Activated CD8-positive, alpha-beta T cell treated with anti-CD3 and anti-CD28 coated beads, Interleukin-2, amount 10 ng/mL, durations not matched to agents 7 days and 5 days (primary cell): ENCODE measurements around the gene EFNB3. TPM values are rescaled to one million over a fixed set of nuclear protein-coding genes. Genes with fewer than 3 reads are reported as not detected.

Source experiments
- ATAC-seq: fragments of 150-1000 bp; cut with Tn5 transposase; one replicate; pipeline ENCODE4 v1.10.0; 2021; ENCODE audit warnings: moderate library complexity
- CTCF ChIA-PET: fragments of 350-600 bp; sonication (Branson Sonifier 250); formaldehyde crosslinking; loops from one replicate; lab custom pipeline; 2021; ENCODE audit warnings: antibody characterized with exemption; lab: Charles Lee
- POLR2A ChIA-PET: fragments of 350-600 bp; sonication (Branson Sonifier 250); formaldehyde crosslinking; loops from one replicate; lab custom pipeline; 2021; ENCODE audit warnings: antibody characterized with exemption; lab: Charles Lee
- DNase-seq: peaks from one replicate; pipeline ENCODE4 v3.0.0-alpha.2; 2020
- H3K27ac Mint-ChIP-seq: one replicate; pipeline ENCODE4 v1.8.0; 2021; ENCODE audit warnings: mild to moderate bottlenecking, mixed read lengths
- H3K27me3 Mint-ChIP-seq: one replicate; pipeline ENCODE4 v1.8.0; 2021; ENCODE audit warnings: low read depth, mixed read lengths
- H3K36me3 Mint-ChIP-seq: one replicate; pipeline ENCODE4 v1.8.0; 2021; ENCODE audit warnings: low read depth, mixed read lengths
- H3K4me1 Mint-ChIP-seq: one replicate; pipeline ENCODE4 v1.8.0; 2021; ENCODE audit warnings: low read depth, mixed read lengths
- H3K4me3 Mint-ChIP-seq: one replicate; pipeline ENCODE4 v1.8.0; 2021; ENCODE audit warnings: mild to moderate bottlenecking, mixed read lengths
- H3K9me3 Mint-ChIP-seq: one replicate; pipeline ENCODE4 v1.8.0; 2022; ENCODE audit warnings: mixed read lengths; ENCODE audit not compliant: insufficient read depth
- total RNA-seq, 2 experiments: library from RNA; stranded (reverse); gene quantifications; one replicate each; pipeline ENCODE4 v1.2.3, GENCODE V29; 2021

EFNB3 gene
- total RNA-seq, 2 experiments from 2014 or later: not detected

- CTCF ChIA-PET: interaction anchor here (2.1 kb wide), 1 partner anchor 26 kb away, joined by 6 read pairs; the partner anchor contains the start of gene TP53
- Mint-ChIP-seq H3K4me3 (no peak overlapping the region), H3K36me3 (no peaks in the 10 kb centered on the region), H3K27ac (no peak overlapping the region), H3K9me3 (no peaks in the 10 kb centered on the region), H3K4me1 (peaks cover 39% of the 10 kb centered on the region), H3K27me3 (peaks cover 48% of the 10 kb centered on the region)
- POLR2A ChIA-PET: no interaction called here
- peak; percentile 49 for ATAC-seq
- DNase-seq: no peak
These were observed 7.2 kb downstream of the EFNB3 start for GRCh38 chr17:7712111-7712771.

- no peak overlapping the region for H3K4me3 Mint-ChIP-seq
- DNase-seq (no peak), ATAC-seq (no peak)
- no peak overlapping the region for H3K27ac Mint-ChIP-seq
- ChIA-PET POLR2A (interaction anchor here (1.1 kb wide), 1 partner anchor 26 kb away, joined by 3 read pairs; the partner anchor contains the start of gene TP53), CTCF (interaction anchor here (0.8 to 2.1 kb wide), 5 partner anchors 27 to 124 kb away, joined by 3 to 6 read pairs (median 3); partner anchors contain the start of gene TP53)
- H3K27me3 Mint-ChIP-seq: peaks cover 50% of the 10 kb centered on the region
- peaks cover 53% of the 10 kb centered on the region for H3K4me1 Mint-ChIP-seq
- H3K9me3 Mint-ChIP-seq: no peaks in the 10 kb centered on the region
- H3K36me3 Mint-ChIP-seq: no peaks in the 10 kb centered on the region
These were observed 8.8 kb downstream of the EFNB3 start for GRCh38 chr17:7713782-7714181.

GRCh38 chr17:7714721-7715594 lies 10.0 kb downstream of the EFNB3 start:
- CTCF ChIA-PET: interaction anchor here (1.0 to 1.1 kb wide), 2 partner anchors 29 to 125 kb away, joined by 3 to 4 read pairs; no protein-coding TSS in a partner anchor
- Mint-ChIP-seq H3K4me1 (peaks cover 53% of the 10 kb centered on the region), H3K9me3 (no peaks in the 10 kb centered on the region), H3K4me3 (no peak overlapping the region), H3K36me3 (no peaks in the 10 kb centered on the region), H3K27ac (no peak overlapping the region), H3K27me3 (peaks cover 53% of the 10 kb centered on the region)
- POLR2A ChIA-PET: no interaction called here
- ATAC-seq (no peak), DNase-seq (no peak)

GRCh38 chr17:7715936-7716886 lies 11.2 kb downstream of the EFNB3 start:
- H3K4me3 Mint-ChIP-seq: peak overlapping the region; percentile 82
- no peaks in the 10 kb centered on the region for H3K36me3 Mint-ChIP-seq
- DNase-seq: no peak
- no peak overlapping the region for H3K27ac Mint-ChIP-seq
- POLR2A ChIA-PET: interaction anchor here (1.3 to 1.5 kb wide), 2 partner anchors 13 to 29 kb away, joined by 3 to 8 read pairs; partner anchors contain the start of gene TP53
- no peak for ATAC-seq
- H3K9me3 Mint-ChIP-seq: no peaks in the 10 kb centered on the region
- H3K27me3 Mint-ChIP-seq: peaks cover 61% of the 10 kb centered on the region
- H3K4me1 Mint-ChIP-seq: peaks cover 47% of the 10 kb centered on the region
- CTCF ChIA-PET: interaction anchor here (1.0 to 4.3 kb wide), 4 partner anchors 10 to 118 kb away, joined by 3 to 25 read pairs (median 3); partner anchors contain the start of genes KDM6B, TP53 and WRAP53

GRCh38 chr17:7716901-7717755 lies 12.1 kb downstream of the EFNB3 start, which contains the start of gene DNAH2:
Gene DNAH2 (plus strand): TSS chr17:7717744. CDS start chr17:7719735, 1,991 bp downstream.
- Mint-ChIP-seq H3K9me3 (no peaks in the 10 kb centered on the region), H3K4me1 (peaks cover 44% of the 10 kb centered on the region), H3K27me3 (peaks cover 61% of the 10 kb centered on the region), H3K27ac (peak within 1 kb of the TSS; percentile 62), H3K36me3 (no peaks in the 10 kb centered on the region), H3K4me3 (peak within 1 kb of the TSS; percentile 82)
- ATAC-seq (peak; percentile 83), DNase-seq (peak; percentile 76)
- POLR2A ChIA-PET: interaction anchor here (1.2 to 1.5 kb wide), 3 partner anchors 14 to 140 kb away, joined by 3 to 8 read pairs (median 3); partner anchors contain the start of genes NAA38 and TP53
- CTCF ChIA-PET: interaction anchor here (1.0 to 4.3 kb wide), 4 partner anchors 11 to 117 kb away, joined by 3 to 25 read pairs (median 3); partner anchors contain the start of genes KDM6B, TP53 and WRAP53

GRCh38 chr17:7717756-7718350 lies 12.9 kb downstream of the EFNB3 start:
- ChIA-PET POLR2A (interaction anchor here (1.2 to 1.5 kb wide), 2 partner anchors 14 to 139 kb away, joined by 3 read pairs; partner anchors contain the start of gene NAA38), CTCF (interaction anchor here (0.9 to 4.3 kb wide), 2 partner anchors 26 to 29 kb away, joined by 3 to 25 read pairs; partner anchors contain the start of genes TP53 and WRAP53)
- H3K27ac Mint-ChIP-seq: peak overlapping the region; percentile 25
- H3K36me3 Mint-ChIP-seq: no peaks in the 10 kb centered on the region
- H3K9me3 Mint-ChIP-seq: no peaks in the 10 kb centered on the region
- peak; percentile 86 for DNase-seq
- H3K27me3 Mint-ChIP-seq: peaks cover 60% of the 10 kb centered on the region
- peaks cover 39% of the 10 kb centered on the region for H3K4me1 Mint-ChIP-seq
- peak; percentile 82 for ATAC-seq
- H3K4me3 Mint-ChIP-seq: peak overlapping the region; percentile 82

- H3K4me3 Mint-ChIP-seq: no peak overlapping the region
- ChIA-PET CTCF (interaction anchor here (4.3 kb wide), 1 partner anchor 31 kb away, joined by 25 read pairs; the partner anchor contains the start of genes TP53 and WRAP53), POLR2A (no interaction called here)
- peaks cover 56% of the 10 kb centered on the region for H3K27me3 Mint-ChIP-seq
- peaks cover 30% of the 10 kb centered on the region for H3K4me1 Mint-ChIP-seq
- ATAC-seq (no peak), DNase-seq (no peak)
- no peaks in the 10 kb centered on the region for H3K36me3 Mint-ChIP-seq
- no peak overlapping the region for H3K27ac Mint-ChIP-seq
- H3K9me3 Mint-ChIP-seq: no peaks in the 10 kb centered on the region
These were observed 14.7 kb downstream of the EFNB3 start for GRCh38 chr17:7719661-7720060.

GRCh38 chr17:7720125-7720524 lies 15.1 kb downstream of the EFNB3 start:
- Mint-ChIP-seq H3K27ac (no peak overlapping the region), H3K4me1 (peaks cover 30% of the 10 kb centered on the region), H3K9me3 (no peaks in the 10 kb centered on the region), H3K4me3 (no peak overlapping the region), H3K36me3 (no peaks in the 10 kb centered on the region), H3K27me3 (peaks cover 54% of the 10 kb centered on the region)
- CTCF ChIA-PET: interaction anchor here (1.0 to 1.1 kb wide), 2 partner anchors 9 to 23 kb away, joined by 3 read pairs; no protein-coding TSS in a partner anchor
- ATAC-seq: no peak
- POLR2A ChIA-PET: no interaction called here
- DNase-seq: no peak

- Mint-ChIP-seq H3K4me1 (peaks cover 27% of the 10 kb centered on the region), H3K27me3 (peaks cover 42% of the 10 kb centered on the region)
- CTCF ChIA-PET: interaction anchor here (0.5 kb wide), 1 partner anchor 310 kb away, joined by 4 read pairs; no protein-coding TSS in a partner anchor
These were observed 16.6 kb downstream of the EFNB3 start for GRCh38 chr17:7721612-7722011.

More at GRCh38 chr17:7721612-7722011, 16.6 kb downstream of the EFNB3 start:
- Mint-ChIP-seq H3K9me3 (no peaks in the 10 kb centered on the region), H3K27ac (no peak overlapping the region), H3K4me3 (no peak overlapping the region), H3K36me3 (no peaks in the 10 kb centered on the region)
- no peak for DNase-seq
- POLR2A ChIA-PET: interaction anchor here (0.8 kb wide), 1 partner anchor 14 kb away, joined by 3 read pairs; no protein-coding TSS in a partner anchor
- ATAC-seq: no peak
